HG02981 (cell line): ENCODE measurements around the gene ASAP2.

Experiments
- ATAC-seq: cut with Tn5 transposase; IDR thresholded peaks from one replicate; pipeline ENCODE4 v1.9.1; 2021; ENCODE audit warnings: mild to moderate bottlenecking, moderate library complexity; ENCODE audit not compliant: unreplicated experiment

Gene ASAP2

GRCh38 chr2:9313443-9313842 is 106.8 kb downstream of the ASAP2 start:
- no peak for ATAC-seq

DNA sequence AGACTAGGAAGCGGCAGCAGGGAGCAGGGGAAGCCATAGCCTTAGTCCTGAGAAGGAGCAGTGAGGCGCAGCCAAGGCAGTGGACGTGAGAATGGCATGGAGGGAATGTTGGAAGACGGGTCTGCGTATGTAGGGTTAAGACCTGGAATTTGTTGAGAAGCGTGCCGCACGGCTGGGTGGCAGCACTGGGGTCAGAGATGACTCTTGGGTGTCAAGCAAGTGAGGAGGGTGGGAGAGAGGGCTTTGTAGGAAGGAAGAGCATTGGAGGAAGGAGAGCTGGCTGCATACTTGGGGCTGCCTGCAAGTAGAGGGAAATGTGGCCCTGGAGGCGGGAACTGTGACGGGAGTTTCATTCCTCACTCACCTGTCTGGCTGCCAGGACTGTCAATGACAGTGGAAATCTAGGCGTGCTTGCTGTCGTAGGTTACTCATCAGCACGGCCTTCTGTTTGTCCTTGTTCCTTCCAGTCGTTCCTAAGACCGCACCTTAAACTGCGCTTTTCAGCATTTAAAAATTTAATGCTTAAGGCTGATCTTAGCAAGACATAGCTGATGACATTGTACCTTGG is 108.8 kb downstream of the ASAP2 start:
- ATAC-seq = no peak

DNA sequence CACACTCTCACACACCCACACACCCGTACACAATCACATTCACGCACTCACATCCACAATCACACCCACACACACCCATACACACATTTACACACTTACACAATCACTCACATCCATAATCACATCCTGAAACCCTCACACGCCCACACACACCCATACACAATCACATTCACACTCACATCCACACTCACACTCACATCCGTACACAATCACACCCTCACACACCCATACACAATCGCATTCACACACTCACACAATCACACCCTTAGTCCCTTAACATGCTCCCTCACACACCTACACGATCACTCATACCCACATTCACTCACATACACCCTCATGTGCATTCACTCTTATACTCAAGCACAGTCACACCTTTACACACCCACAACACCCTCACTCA is 110.9 kb downstream of the ASAP2 start:
- no peak for ATAC-seq

GRCh38 chr2:9318461-9319337 is 112.1 kb downstream of the ASAP2 start:
- no peak for ATAC-seq

DNA sequence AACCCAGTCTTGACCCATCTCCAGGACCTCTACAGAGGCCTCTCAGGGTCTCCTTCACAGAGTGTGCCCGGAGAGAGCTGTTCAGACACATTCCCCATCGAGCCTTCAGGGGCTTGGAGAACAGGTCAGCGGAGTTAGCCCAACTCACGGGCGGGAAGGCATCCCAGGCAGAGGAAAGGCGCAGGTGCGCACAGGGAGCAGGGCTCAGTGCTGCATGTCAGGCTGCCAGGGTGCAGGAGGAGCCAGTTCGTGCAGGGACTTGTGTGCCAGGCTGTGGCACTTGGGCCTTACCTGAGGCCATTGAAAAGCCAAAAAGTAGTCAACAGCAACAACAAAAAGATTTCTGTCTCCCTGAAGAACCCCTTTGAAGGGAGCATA is 112.7 kb downstream of the ASAP2 start:
- no peak for ATAC-seq

DNA sequence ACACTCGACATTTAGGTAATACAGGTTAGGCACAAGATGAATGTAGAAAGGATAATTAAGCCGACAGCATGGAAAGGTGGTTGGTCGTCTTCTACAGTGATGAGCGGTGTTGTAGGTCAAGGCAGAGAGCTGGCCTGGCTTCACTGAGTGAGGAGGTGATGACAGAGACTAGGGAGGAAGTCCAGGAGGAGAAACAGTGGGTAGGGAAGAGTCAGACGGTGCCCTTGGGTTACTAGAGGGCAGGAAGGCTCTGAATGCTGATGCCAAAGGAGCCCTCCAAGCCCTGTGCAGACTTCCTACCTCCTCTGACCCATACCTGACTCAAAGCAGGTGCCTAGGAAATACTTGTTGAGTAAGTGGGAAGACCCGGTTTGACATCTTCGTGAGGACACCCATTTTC is 116.0 kb downstream of the ASAP2 start:
- ATAC-seq = no peak

DNA sequence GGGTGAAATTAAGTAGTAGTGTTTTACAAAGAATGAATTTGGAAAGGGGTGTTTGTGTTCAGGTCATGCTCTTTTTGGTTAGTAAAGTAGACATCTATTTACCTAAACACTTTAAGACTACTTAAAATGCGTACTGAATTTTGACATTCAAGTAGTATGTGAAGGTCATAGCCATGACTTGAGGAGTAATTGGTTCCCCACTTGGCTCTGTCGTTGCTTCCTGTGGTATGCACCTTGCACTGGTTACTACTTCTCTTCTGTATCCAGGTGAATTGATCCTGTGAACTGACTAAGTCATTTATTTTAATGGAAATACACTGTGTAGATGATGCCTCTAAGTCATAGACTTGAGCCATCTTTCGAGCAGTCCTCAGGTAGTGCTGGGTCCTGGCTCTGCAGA is 118.8 kb downstream of the ASAP2 start:
- ATAC-seq = no peak

- no peak for ATAC-seq
Measured at GRCh38 chr2:9326975-9327374, 120.4 kb downstream of the ASAP2 start.

DNA sequence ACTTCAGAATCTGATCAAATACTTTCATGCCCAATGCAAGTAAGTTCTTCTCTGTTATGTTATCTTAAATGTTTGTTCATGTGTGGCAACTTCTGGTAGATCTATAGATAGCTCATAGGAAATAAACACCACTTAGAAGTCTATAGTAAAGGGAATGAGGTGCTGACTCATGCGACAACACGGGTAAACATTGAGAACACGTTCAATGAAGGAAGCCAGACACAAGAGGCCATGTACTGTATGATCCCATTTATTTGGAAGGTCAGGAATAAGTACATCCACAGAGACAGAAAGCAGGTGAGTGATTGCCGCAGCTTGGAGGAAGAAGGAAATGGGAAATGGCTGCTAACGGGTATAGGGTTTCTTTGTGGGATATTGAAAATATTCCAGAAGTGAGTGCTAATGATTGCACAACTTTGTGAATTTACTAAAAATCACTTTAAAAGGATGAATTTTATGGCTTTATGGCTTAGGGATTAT is 121.3 kb downstream of the ASAP2 start:
- ATAC-seq = no peak

DNA sequence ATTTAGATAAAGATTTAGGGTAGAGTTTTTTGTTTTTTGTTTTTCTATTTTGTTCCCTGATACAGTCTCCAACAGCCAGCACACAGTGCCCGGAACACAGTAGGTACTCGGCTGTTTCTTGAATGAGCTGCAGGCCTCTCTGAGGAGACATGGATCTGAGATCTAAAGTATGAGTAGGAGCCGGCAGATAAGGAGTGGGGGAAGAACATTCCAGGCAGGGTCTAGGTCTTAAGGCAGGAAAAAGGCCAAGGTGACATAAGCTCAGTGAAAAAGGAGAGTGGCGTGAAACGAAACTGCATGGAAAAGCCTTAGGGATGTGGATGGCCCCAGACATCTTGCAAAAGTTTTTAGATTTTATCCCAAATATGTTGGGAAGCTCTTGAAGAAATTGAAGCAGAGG is 122.3 kb downstream of the ASAP2 start:
- no peak for ATAC-seq

GRCh38 chr2:9329497-9329896 is 122.9 kb downstream of the ASAP2 start:
- ATAC-seq = no peak

- no peak for ATAC-seq
Measured at GRCh38 chr2:9330612-9331270, 124.1 kb downstream of the ASAP2 start.

- ATAC-seq = no peak
Measured at GRCh38 chr2:9331704-9332103, 125.1 kb downstream of the ASAP2 start.

- ATAC-seq = no peak
Measured at GRCh38 chr2:9332136-9332852, 125.7 kb downstream of the ASAP2 start.

DNA sequence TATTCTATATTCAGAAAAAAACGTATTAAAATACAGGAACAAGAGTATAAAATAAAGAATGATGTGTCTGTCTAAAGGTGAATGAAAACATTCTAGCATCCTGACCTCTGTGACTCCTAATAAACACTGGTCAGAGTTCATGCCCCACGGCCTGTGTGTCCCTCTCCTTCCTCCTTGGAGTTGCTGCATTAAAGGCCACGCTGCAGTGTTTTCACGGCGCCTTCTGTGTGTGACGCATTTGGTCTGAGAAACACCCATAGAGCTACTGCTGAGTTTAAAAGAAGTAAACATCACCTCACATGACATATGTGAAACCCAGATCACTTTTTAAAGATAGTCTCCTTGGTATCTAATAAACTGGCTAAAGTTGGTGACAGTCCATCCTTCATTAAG is 126.2 kb downstream of the ASAP2 start:
- no peak for ATAC-seq

DNA sequence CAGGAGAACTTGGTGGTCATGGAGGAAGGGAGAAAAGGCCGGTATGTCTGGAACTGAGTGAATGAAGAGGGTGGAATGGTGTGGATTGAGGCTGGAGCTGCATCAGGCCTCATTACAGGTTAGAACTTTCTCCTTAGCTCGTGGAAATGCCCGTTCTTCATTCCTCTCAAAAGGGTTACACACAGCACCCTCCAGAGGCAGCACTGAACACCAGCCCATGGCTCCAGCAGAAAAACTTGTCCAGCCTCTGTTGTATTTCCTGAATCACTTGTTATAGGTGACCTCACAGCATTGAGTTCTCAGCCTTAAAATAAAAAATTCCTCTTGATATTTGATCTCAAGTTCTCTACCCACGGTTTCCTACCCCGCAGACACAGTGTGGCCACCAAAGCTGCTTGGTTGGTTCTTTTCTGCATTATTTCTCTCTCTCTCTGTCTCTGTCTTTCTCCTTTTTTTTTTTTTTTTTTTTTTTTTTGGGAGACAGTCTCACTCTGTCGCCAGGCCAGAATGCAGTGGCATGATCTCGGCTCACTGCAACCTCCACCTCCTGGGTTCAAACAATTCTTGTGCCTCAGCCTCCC is 127.1 kb downstream of the ASAP2 start:
- no peak for ATAC-seq

- no peak for ATAC-seq
Measured at GRCh38 chr2:9334761-9335160, 128.1 kb downstream of the ASAP2 start.

GRCh38 chr2:9335322-9335832 is 128.8 kb downstream of the ASAP2 start:
- no peak for ATAC-seq

DNA sequence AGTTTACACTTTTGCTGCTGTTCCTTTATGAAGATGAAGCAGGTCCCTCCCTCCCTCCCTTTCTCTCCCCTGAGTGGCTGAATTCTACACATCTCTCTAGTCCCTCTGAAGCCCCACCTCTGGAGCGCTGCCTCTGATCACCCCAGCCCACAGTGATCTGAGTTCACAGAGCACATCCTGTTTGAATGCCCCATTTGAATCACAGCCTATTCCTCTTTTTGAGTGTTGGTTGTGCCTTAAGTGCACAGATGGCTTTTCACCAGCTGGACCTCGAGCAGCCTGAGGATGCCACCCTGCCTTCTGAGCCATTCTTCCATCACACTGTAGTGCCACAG is 129.6 kb downstream of the ASAP2 start:
- no peak for ATAC-seq

- ATAC-seq = no peak
Measured at GRCh38 chr2:9336576-9337314, 130.1 kb downstream of the ASAP2 start.
